Esophagus muscularis mucosa (tissue), 3 donors: ENCODE measurements around the gene PCA3.

ENCODE experiments used
- POLR2A ChIP-seq: fragments of 450-650 bp; IDR thresholded peaks from one replicate; pipeline ENCODE4 v1.6.1; 2017; ENCODE audit warnings: antibody characterized with exemption, moderate library complexity, mild to moderate bottlenecking, low read depth
- POLR2AphosphoS5 ChIP-seq, 2 donors: sonication (generic); formaldehyde crosslinking; IDR thresholded peaks; one replicate each; pipeline ENCODE4 v1.6.1; 2017; ENCODE audit warnings: antibody characterized with exemption in 2 of 2
- TF ChIP-seq, protein P1 (sequence below), 3 experiments: fragments of 200-600 bp in 2 of 3; fragments of 450-650 bp in 1 of 3; sonication (generic) in 2 of 3; IDR thresholded peaks; one replicate each; pipeline ENCODE4 v1.5.1; 2017 to 2019; ENCODE audit warnings: antibody characterized with exemption in 3 of 3, mild to moderate bottlenecking in 2 of 3, moderate library complexity in 1 of 3

DNA sequence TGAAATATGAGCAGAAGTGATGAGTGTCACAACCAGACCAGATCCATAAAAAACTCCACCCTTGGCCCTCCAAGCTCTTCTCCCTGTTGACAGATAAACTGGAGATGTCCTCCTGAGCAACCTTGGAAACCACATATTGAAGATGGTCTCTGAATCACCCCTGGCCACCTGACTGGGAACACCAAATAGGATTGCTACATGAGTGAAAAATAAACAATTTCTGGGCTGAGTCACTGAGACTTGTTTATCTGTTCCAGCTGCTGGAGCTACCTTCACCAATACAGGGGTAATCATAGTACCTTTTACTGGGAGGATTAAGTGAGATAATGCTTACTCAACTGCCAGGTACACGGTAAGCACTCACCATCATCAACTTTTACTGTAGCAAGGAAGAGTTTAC is 53.3 kb downstream of the PCA3 start:
- TF ChIP-seq POLR2A (no peak), POLR2AphosphoS5 (IDR thresholded peaks at IDR 0.05) (peak in 1 of 2 donors; percentile 34)
- TF ChIP-seq, protein P1, sequence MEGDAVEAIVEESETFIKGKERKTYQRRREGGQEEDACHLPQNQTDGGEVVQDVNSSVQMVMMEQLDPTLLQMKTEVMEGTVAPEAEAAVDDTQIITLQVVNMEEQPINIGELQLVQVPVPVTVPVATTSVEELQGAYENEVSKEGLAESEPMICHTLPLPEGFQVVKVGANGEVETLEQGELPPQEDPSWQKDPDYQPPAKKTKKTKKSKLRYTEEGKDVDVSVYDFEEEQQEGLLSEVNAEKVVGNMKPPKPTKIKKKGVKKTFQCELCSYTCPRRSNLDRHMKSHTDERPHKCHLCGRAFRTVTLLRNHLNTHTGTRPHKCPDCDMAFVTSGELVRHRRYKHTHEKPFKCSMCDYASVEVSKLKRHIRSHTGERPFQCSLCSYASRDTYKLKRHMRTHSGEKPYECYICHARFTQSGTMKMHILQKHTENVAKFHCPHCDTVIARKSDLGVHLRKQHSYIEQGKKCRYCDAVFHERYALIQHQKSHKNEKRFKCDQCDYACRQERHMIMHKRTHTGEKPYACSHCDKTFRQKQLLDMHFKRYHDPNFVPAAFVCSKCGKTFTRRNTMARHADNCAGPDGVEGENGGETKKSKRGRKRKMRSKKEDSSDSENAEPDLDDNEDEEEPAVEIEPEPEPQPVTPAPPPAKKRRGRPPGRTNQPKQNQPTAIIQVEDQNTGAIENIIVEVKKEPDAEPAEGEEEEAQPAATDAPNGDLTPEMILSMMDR (IDR thresholded peaks at IDR 0.05), result no peak
